Panc1 (cell line): ENCODE data around the gene RALGPS1.

Source experiments
- CTCF ChIP-seq: fragments of 450-650 bp; IDR thresholded peaks from 2 replicates; pipeline ENCODE4 v1.5.1; 2017; ENCODE audit warnings: mild to moderate bottlenecking
- POLR2AphosphoS5 ChIP-seq: IDR thresholded peaks from 2 replicates; pipeline ENCODE4 v1.6.1; 2012; ENCODE audit warnings: mild to moderate bottlenecking, low read depth, low read length, moderate library complexity
- SIN3A ChIP-seq: IDR thresholded peaks from 2 replicates; pipeline ENCODE4 v1.6.1; 2012; ENCODE audit warnings: low read depth, mild to moderate bottlenecking, low read length, moderate library complexity, borderline replicate concordance; ENCODE audit not compliant: insufficient read depth
- TCF7L2 ChIP-seq: IDR thresholded peaks from 2 replicates; pipeline ENCODE4 v1.6.1; 2011; ENCODE audit warnings: mild to moderate bottlenecking, low read depth, low read length, inconsistent platforms
- TF ChIP-seq, protein P1 (sequence below), 2 experiments: IDR thresholded peaks; 2 replicates each; pipeline ENCODE4 v1.6.1; 2011 to 2012; ENCODE audit warnings: low read depth in 2 of 2, control low read depth in 1 of 2, low read length in 1 of 2, mild to moderate bottlenecking in 1 of 2, moderate library complexity in 1 of 2; ENCODE audit not compliant: insufficient read depth in 1 of 2

GRCh38 chr9:127213859-127214258 lies 299.3 kb downstream of the RALGPS1 start:
- TF ChIP-seq, protein P1, sequence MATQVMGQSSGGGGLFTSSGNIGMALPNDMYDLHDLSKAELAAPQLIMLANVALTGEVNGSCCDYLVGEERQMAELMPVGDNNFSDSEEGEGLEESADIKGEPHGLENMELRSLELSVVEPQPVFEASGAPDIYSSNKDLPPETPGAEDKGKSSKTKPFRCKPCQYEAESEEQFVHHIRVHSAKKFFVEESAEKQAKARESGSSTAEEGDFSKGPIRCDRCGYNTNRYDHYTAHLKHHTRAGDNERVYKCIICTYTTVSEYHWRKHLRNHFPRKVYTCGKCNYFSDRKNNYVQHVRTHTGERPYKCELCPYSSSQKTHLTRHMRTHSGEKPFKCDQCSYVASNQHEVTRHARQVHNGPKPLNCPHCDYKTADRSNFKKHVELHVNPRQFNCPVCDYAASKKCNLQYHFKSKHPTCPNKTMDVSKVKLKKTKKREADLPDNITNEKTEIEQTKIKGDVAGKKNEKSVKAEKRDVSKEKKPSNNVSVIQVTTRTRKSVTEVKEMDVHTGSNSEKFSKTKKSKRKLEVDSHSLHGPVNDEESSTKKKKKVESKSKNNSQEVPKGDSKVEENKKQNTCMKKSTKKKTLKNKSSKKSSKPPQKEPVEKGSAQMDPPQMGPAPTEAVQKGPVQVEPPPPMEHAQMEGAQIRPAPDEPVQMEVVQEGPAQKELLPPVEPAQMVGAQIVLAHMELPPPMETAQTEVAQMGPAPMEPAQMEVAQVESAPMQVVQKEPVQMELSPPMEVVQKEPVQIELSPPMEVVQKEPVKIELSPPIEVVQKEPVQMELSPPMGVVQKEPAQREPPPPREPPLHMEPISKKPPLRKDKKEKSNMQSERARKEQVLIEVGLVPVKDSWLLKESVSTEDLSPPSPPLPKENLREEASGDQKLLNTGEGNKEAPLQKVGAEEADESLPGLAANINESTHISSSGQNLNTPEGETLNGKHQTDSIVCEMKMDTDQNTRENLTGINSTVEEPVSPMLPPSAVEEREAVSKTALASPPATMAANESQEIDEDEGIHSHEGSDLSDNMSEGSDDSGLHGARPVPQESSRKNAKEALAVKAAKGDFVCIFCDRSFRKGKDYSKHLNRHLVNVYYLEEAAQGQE (IDR thresholded peaks at IDR 0.05; ENCODE audit: insufficient read depth in 1 of 2, low read depth in 2 of 2, low read length in 1 of 2): no peak
- TF ChIP-seq CTCF: no peak
- TF ChIP-seq POLR2AphosphoS5: no peak
- TF ChIP-seq TCF7L2: no peak
- no peak for TF ChIP-seq SIN3A
